GM19240 (cell line): ENCODE measurements around the gene ITPR1.
"Not testable (repeated sequence)": the region's sequence is repeated elsewhere in the genome, so short reads cannot be mapped to it uniquely, and the experiment has no call there.

ENCODE experiments used
- DNase-seq: peaks from one replicate; pipeline ENCODE4 v3.0.0; 2011; ENCODE audit warnings: low spot score; ENCODE audit not compliant: insufficient read length

The ITPR1 gene

GRCh38 chr3:4756057-4756775 is 263.1 kb downstream of the ITPR1 start:
- no peak for DNase-seq

- DNase-seq, result no peak
Measured at GRCh38 chr3:4756855-4757574, 263.9 kb downstream of the ITPR1 start.

GRCh38 chr3:4757575-4758248 is 264.6 kb downstream of the ITPR1 start:
- DNase-seq, result no peak

GRCh38 chr3:4758249-4758860 is 265.2 kb downstream of the ITPR1 start:
- DNase-seq, result no peak

GRCh38 chr3:4758957-4759656 is 266.0 kb downstream of the ITPR1 start:
- DNase-seq, result no peak

- DNase-seq, result no peak
Measured at GRCh38 chr3:4759689-4760312, 266.7 kb downstream of the ITPR1 start.

GRCh38 chr3:4761759-4762158 is 268.6 kb downstream of the ITPR1 start:
- DNase-seq, result no peak

- not testable (repeated sequence) for DNase-seq
Measured at GRCh38 chr3:4762481-4763230, 269.5 kb downstream of the ITPR1 start.

- no peak for DNase-seq
Measured at GRCh38 chr3:4763604-4764247, 270.6 kb downstream of the ITPR1 start.

- no peak for DNase-seq
Measured at GRCh38 chr3:4765212-4765611, 272.1 kb downstream of the ITPR1 start.

- DNase-seq, result no peak
Measured at GRCh38 chr3:4766263-4766662, 273.1 kb downstream of the ITPR1 start.

- no peak for DNase-seq
Measured at GRCh38 chr3:4766716-4767499, 273.8 kb downstream of the ITPR1 start.

GRCh38 chr3:4768021-4768420 is 274.9 kb downstream of the ITPR1 start:
- no peak for DNase-seq

- DNase-seq, result no peak
Measured at GRCh38 chr3:4768521-4768920, 275.4 kb downstream of the ITPR1 start.

- DNase-seq, result no peak
Measured at GRCh38 chr3:4770561-4770960, 277.4 kb downstream of the ITPR1 start.

GRCh38 chr3:4771243-4771642 is 278.1 kb downstream of the ITPR1 start:
- no peak for DNase-seq

GRCh38 chr3:4772171-4772804 is 279.1 kb downstream of the ITPR1 start:
- DNase-seq, result no peak

- no peak for DNase-seq
Measured at GRCh38 chr3:4772858-4773257, 279.7 kb downstream of the ITPR1 start.
